Colonic mucosa (tissue), 4 donors: ENCODE results near the gene NAP1L5. TPM values are rescaled to one million over a fixed set of nuclear protein-coding genes. Genes with fewer than 3 reads are reported as not detected.

Experiments
- DNase-seq: peaks from one replicate; pipeline ENCODE4 v3.0.0-alpha.2; 2020
- H3K27ac ChIP-seq: fragments of 200-600 bp; one replicate; pipeline ENCODE4 v1.8.0; 2021
- H3K27me3 ChIP-seq: fragments of 200-600 bp; one replicate; pipeline ENCODE4 v1.8.0; 2021
- H3K36me3 ChIP-seq: fragments of 200-600 bp; one replicate; pipeline ENCODE4 v1.8.0; 2021
- H3K4me1 ChIP-seq: fragments of 200-600 bp; one replicate; pipeline ENCODE4 v1.8.0; 2021; ENCODE audit warnings: mild to moderate bottlenecking
- H3K4me3 ChIP-seq: fragments of 200-600 bp; one replicate; pipeline ENCODE4 v1.8.0; 2021
- H3K9ac ChIP-seq, 2 donors: one replicate each; pipeline ENCODE4 v1.7.0; 2013; ENCODE audit warnings: control low read depth in 2 of 2, low read depth in 2 of 2, low read length in 2 of 2
- H3K9me3 ChIP-seq: fragments of 200-600 bp; one replicate; pipeline ENCODE4 v1.8.0; 2021
- CTCF ChIP-seq: fragments of 200-600 bp; IDR thresholded peaks from one replicate; pipeline ENCODE4 v1.8.0; 2022; ENCODE audit warnings: antibody characterized with exemption, mild to moderate bottlenecking
- intact Hi-C: fragments of 100-400 bp; cut with DNase I; formaldehyde crosslinking; loops from one replicate; pipeline ENCODE4 v1.14.1; 2022
- total RNA-seq, 2 donors: library from RNA; stranded (reverse); fragmentation: NEBNext Ultra II Directional in 1 of 2; extraction: Animal tissue kit (Norgen Biotek cat#: 25700) in 1 of 2; gene quantifications; one replicate each; pipeline ENCODE4 v1.2.1, GENCODE V29; 2021
- donor health status: healthy.
- donor health status: DM: no; HTN: no; CAD: no.
- donor health status: DM: no; HTN: no; CAD: no.

NAP1L5 gene
- total RNA-seq, 2 donors from 2014 or later: 1.5 to 2.4 TPM

GRCh38 chr4:88659055-88659889 lies 38.4 kb downstream of the NAP1L5 start:
- intact Hi-C loops: loop anchor here (5.0 kb wide), 1 partner anchor 122 kb away; no protein-coding TSS in a partner anchor
- no peak overlapping the region for H3K4me3 ChIP-seq
- peak; percentile 79 for TF ChIP-seq CTCF
- peak; percentile 49 for DNase-seq
- H3K4me1 ChIP-seq: no peaks in the 10 kb centered on the region
- H3K27ac ChIP-seq: peak overlapping the region; percentile 13
- H3K27me3 ChIP-seq: no peaks in the 10 kb centered on the region
- H3K36me3 ChIP-seq: no peaks in the 10 kb centered on the region
- no peak overlapping the region for H3K9ac ChIP-seq
- H3K9me3 ChIP-seq: no peaks in the 10 kb centered on the region

DNA sequence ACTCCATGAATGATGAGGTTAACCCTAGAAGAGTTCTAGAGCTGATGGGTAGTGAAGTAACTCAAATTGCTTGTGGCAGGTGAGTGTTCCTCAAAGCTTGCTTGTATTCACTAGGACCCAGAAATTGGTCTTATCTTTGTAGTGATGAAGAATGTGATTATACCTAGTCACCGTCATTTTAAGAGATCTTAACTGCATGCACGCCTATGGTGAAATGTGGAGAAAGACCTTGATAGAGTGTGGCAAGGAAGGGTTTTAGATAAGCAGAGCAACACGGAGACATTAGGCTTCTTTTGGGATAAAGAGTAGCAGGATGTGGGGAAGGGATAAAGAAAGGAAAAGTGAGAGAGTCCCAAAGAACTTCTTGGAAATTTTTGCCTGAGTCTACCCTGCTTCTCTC lies 42.4 kb downstream of the NAP1L5 start:
- H3K4me1 ChIP-seq: no peaks in the 10 kb centered on the region
- H3K27me3 ChIP-seq: no peaks in the 10 kb centered on the region
- no peak overlapping the region for H3K4me3 ChIP-seq
- no peaks in the 10 kb centered on the region for H3K36me3 ChIP-seq
- TF ChIP-seq CTCF: no peak
- intact Hi-C loops: loop anchor here (5.0 kb wide), 1 partner anchor 118 kb away; no protein-coding TSS in a partner anchor
- H3K27ac ChIP-seq: no peak overlapping the region
- H3K9me3 ChIP-seq: no peaks in the 10 kb centered on the region
- no peak for DNase-seq
- H3K9ac ChIP-seq: no peak overlapping the region

DNA sequence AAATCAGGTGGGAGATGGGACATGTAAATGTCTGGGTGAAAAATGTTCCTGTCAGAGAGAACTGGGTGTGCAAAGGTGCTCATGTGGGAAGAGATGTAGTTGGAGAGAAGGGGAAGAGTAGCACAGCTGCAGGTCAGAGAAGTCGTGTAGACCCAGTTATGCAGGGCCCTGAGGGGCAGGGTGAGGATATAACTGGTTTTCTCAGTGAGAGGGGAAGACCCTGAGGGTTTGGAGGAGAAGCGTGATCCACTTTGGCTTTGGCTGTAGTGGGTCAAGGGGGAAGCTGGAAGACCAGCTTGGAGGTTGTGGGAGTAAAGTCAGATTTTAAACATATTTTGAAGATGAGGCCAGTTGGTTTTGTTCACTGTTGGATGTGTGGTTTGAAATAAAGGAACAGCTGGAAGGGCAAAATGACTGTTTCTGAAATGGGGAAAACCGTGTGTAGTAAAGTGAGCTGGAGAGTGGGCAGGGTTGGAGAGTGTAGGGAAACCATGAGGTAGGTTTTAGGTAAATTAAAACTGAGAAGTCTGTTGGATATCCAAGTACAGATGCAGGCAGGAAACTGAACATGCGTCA lies 44.2 kb downstream of the NAP1L5 start:
- no peak overlapping the region for H3K27ac ChIP-seq
- H3K9me3 ChIP-seq: no peaks in the 10 kb centered on the region
- TF ChIP-seq CTCF: no peak
- no peak overlapping the region for H3K4me3 ChIP-seq
- no peak overlapping the region for H3K9ac ChIP-seq
- no peaks in the 10 kb centered on the region for H3K36me3 ChIP-seq
- DNase-seq: no peak
- H3K27me3 ChIP-seq: no peaks in the 10 kb centered on the region
- H3K4me1 ChIP-seq: no peaks in the 10 kb centered on the region
- intact Hi-C loops: loop anchor here (5.0 kb wide), 1 partner anchor 126 kb away; no protein-coding TSS in a partner anchor

DNA sequence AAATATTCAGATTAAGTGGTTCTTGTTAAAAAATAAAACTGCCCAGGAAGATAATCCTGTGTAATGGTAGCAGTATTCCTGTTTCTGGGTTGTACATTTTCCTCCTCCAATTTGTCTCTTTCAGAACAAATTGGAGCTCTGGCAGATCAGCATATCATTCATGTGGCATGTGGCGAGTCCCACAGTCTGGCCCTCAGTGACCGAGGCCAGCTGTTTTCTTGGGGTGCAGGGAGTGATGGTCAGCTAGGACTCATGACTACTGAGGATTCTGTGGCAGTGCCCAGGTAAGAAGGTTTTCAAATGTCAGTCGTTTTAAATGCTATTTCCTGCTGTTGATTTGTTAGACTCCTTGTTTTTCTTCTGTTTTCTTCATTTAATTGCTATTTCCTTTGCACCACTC lies 47.9 kb downstream of the NAP1L5 start:
- H3K9me3 ChIP-seq: no peaks in the 10 kb centered on the region
- H3K9ac ChIP-seq: no peak overlapping the region
- H3K36me3 ChIP-seq: no peaks in the 10 kb centered on the region
- H3K4me1 ChIP-seq: no peaks in the 10 kb centered on the region
- H3K4me3 ChIP-seq: no peak overlapping the region
- intact Hi-C loops: loop anchor here (5.0 kb wide), 1 partner anchor 122 kb away; no protein-coding TSS in a partner anchor
- DNase-seq: no peak
- no peak for TF ChIP-seq CTCF
- H3K27ac ChIP-seq: no peak overlapping the region
- no peaks in the 10 kb centered on the region for H3K27me3 ChIP-seq

DNA sequence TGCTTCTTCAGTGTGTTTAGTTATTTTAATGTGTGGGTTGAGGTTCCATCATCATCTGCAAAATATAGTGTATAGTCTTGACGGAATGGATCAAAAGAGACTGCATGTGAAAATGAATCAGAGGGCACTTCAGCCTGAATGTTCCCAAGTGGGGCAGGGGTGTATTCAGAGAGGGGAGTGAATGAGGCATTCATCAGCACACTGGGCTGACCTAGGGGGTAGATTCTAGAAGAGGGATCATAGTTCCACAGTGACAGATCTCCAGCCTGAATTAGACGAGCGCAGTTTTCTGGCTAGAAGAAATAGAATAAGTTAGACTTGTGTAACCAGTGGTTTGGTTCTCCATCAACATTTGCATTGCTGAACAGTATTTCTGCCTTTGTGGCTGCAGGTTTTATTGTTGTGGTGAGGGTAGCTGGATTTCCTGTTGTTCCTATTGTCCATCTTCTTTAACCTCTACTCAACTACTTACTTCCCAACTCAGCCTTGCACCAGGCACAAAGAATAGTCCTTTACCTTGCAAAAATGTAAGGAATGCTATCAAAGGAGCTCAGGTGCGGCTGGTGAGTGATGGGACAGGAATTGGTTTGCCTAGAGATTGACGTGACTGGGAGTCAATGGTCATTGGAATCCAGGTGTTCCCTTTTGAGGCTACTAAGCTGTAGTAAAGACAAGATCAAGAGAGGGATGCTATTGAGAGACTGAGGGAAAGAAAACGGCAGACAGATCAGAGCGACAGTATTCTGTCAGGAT lies 50.9 kb downstream of the NAP1L5 start:
- Histone ChIP-seq H3K9ac (no peak overlapping the region), H3K27ac (no peak overlapping the region), H3K36me3 (no peaks in the 10 kb centered on the region), H3K9me3 (no peaks in the 10 kb centered on the region), H3K4me3 (no peak overlapping the region), H3K4me1 (no peaks in the 10 kb centered on the region), H3K27me3 (no peaks in the 10 kb centered on the region)
- intact Hi-C loops: no loop called here
- DNase-seq: no peak
- TF ChIP-seq CTCF: no peak
